AG09319 (cell line): ENCODE results near the gene TNK2.

Source experiments
- DNase-seq: peaks from one replicate; pipeline ENCODE4 v3.0.0-alpha.2; 2010; ENCODE audit warnings: low read depth; ENCODE audit errors: extremely low read depth
- CTCF ChIP-seq: IDR thresholded peaks from 2 replicates; pipeline ENCODE4 v1.5.1; 2011; ENCODE audit warnings: low read depth, mild to moderate bottlenecking, inconsistent platforms, low read length, moderate library complexity

The TNK2 gene

GRCh38 chr3:195813916-195814640 is 94.3 kb downstream of the TNK2 start:
- no peak for TF ChIP-seq CTCF
- DNase-seq, result no peak
